Transverse colon (tissue), 4 donors: ENCODE results near the gene KLHDC8A.

Experiments
- POLR2A ChIP-seq: fragments of 450-650 bp; IDR thresholded peaks from one replicate; pipeline ENCODE4 v1.6.1; 2016; ENCODE audit warnings: antibody characterized with exemption, mild to moderate bottlenecking, moderate library complexity
- POLR2AphosphoS5 ChIP-seq, 3 donors: sonication (generic); formaldehyde crosslinking; IDR thresholded peaks; one replicate each; pipeline ENCODE4 v1.6.1; 2016; ENCODE audit warnings: antibody characterized with exemption in 3 of 3
- TF ChIP-seq, protein P1 (sequence below), 5 experiments: fragments of 200-600 bp in 3 of 5; fragments of 450-650 bp in 2 of 5; sonication (generic) in 3 of 5; IDR thresholded peaks; 1 replicate in 2 of 5; 2 replicates in 3 of 5; pipeline ENCODE4 v1.5.1; 2016 to 2017; ENCODE audit warnings: antibody characterized with exemption in 5 of 5, inconsistent platforms in 3 of 5, mild to moderate bottlenecking in 2 of 5, moderate library complexity in 1 of 5

DNA sequence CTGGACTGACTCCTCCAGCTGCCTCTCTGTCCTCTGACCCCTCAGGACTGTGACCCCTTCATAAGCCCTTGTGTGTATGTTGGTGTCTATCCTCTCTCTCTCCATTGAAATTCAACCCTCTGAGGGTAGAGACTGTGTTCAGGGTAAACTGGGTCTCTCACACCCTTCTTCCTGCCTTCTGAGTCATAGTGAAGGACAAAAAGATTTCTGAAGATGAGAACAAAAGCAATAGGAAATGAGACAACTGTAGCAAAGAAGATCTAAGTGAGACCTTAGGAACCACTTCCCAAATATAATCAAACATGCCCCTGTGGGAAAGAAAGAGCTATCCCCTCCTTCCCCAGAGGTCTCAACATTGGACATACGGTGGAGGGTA lies 52.0 kb downstream of the KLHDC8A start:
- no peak for TF ChIP-seq POLR2A
- TF ChIP-seq, protein P1, sequence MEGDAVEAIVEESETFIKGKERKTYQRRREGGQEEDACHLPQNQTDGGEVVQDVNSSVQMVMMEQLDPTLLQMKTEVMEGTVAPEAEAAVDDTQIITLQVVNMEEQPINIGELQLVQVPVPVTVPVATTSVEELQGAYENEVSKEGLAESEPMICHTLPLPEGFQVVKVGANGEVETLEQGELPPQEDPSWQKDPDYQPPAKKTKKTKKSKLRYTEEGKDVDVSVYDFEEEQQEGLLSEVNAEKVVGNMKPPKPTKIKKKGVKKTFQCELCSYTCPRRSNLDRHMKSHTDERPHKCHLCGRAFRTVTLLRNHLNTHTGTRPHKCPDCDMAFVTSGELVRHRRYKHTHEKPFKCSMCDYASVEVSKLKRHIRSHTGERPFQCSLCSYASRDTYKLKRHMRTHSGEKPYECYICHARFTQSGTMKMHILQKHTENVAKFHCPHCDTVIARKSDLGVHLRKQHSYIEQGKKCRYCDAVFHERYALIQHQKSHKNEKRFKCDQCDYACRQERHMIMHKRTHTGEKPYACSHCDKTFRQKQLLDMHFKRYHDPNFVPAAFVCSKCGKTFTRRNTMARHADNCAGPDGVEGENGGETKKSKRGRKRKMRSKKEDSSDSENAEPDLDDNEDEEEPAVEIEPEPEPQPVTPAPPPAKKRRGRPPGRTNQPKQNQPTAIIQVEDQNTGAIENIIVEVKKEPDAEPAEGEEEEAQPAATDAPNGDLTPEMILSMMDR (IDR thresholded peaks at IDR 0.05): no peak
- TF ChIP-seq POLR2AphosphoS5 (IDR thresholded peaks at IDR 0.05): no peak
